Activated CD4-positive, alpha-beta T cell treated with anti-CD3 and anti-CD28 coated beads for 1 hour (primary cell): ENCODE results near the gene GLIS2.
"Not testable (repeated sequence)": the region's sequence is repeated elsewhere in the genome, so short reads cannot be mapped to it uniquely, and the experiment has no call there.

ENCODE experiments used
- DNase-seq: peaks from one replicate; pipeline ENCODE4 v3.0.0-alpha.2; 2020

GLIS2 gene

DNA sequence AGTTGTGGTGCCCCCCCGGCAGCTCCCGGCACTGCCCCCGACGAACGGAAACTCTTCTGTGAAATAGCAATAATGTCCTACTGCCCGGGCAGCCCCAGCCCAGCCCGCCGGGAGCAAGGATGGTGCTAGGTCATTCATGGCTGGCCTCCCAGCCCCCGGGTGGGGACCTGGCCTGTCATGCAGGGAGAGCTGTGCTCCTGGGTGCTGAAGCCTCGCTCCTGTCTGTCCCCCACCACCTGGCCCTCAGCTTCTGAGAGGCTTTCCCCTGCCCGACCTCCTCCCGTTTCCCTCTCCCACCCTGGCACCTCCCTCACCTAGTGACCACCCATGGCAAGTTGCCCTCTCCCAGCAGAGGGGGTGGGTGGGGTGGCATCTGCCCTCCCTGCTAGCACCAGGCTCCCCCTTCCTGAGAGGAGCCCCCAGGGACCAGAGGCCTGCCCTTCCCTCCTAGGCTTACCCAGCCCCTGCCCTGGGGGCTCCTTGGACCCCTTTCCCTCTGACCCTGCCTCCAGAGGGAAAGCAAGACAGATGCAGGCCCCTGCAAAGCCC, 21.7 kb downstream of the GLIS2 start:
- DNase-seq: no peak

DNA sequence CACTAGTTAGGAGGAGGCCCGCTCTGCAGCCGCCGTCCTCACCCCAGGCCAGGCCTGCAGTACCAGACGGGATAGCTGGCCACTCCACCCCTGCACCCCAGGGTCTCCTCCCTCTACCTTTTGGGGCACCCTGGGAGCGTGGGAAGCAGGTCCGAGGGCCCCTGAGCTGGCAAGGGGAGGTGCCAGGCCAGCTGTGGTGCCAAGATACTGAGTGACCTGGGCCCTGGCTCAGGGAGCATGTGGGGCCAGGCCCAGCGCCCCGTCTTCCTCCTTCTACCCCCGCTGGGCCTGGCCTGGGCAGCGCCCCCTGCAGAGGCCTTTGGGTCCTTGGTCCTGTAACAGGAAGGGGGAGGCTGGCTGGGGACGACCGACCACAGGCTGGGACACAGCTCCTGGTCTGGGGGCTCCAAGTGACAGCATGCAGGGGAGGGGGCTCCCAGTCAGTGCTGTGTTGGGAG, 22.3 kb downstream of the GLIS2 start:
- no peak for DNase-seq

DNA sequence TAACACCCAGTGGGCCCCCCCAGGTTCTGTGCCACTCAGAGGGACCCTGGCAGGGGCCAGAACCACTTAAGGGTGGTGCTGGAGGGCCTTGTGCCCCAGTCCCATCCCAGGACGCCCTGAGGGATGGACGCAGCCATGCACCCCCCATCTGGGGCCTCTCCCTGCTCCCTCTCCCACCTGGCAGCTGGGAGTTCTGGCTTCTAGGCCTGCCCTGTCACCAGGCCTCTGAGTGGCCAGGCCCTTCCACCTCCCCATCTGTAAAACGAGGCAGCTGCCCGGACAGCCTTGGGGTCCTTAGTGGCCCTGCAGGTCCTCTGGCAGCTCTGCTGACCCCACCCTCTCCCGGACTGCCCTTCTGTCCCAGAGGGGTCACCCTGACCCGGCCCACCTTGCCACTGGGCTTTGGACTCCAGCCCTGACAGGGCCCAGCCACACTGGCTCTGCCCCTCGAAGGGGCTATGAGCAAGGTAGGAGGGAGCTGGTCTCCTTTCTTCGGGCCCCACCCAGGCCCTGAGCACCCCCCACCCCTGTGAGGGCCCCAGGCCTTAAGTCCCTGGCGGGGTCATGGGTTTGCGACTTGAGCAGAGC, 22.9 kb downstream of the GLIS2 start:
- no peak for DNase-seq

DNA sequence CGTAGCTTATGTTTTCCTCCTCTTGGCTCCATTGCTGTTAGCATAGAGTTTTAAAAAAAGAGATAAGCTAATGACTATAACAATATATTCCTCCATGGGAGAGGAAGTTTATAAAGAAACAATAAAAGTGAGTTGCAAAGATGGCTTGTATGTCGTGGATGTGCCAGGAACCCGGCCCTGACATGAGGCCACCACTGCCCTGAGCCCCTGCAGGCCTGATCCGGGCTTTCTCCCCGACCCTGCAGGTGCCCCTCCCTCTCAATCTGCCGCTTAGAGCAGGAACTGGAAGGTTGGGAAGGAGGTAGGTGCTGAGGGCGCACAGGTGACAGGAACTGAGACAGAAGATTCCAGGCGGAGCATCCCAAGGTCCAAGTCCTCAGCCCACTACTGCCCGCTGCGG, 23.6 kb downstream of the GLIS2 start:
- DNase-seq: no peak

DNA sequence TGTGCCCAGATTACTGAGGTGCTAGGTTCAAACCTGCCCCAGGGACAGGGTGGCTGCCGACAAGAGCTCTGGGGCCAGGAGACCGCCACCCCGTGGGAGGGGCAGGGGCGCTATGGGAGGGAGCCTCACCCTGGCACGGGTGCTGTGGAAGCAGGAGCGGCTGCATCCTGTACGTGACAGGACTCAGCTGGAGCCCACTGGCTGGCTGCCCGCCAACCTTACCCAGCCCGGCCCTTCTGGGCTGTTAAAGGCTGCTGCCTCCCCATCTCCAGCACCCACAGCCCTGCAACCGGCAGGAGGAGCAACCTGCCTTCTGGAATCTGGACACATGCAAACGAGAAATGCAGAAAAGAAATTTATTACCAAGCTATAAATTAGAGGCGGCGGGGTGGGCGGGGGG, 24.0 kb downstream of the GLIS2 start:
- DNase-seq: no peak

DNA sequence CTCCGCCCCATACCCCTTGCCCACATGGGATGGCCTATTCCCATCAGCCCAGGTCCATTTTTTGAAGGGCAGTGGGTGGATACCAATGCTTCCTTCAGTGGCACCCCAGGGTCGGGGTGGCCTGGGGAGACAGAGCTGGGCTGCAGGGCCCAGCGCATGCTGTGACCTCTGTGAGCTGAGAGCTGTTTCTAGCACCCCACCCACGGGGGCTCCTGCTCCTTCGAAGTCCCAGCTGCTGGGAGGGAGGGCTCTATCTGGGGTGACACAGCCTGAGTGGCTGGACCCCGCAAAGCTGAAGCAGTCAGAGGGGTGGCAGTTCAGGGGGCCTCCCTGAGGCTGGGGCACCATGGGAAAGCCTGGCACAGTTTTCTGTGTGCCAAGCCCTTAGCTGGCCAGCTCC, 24.6 kb downstream of the GLIS2 start:
- no peak for DNase-seq

DNA sequence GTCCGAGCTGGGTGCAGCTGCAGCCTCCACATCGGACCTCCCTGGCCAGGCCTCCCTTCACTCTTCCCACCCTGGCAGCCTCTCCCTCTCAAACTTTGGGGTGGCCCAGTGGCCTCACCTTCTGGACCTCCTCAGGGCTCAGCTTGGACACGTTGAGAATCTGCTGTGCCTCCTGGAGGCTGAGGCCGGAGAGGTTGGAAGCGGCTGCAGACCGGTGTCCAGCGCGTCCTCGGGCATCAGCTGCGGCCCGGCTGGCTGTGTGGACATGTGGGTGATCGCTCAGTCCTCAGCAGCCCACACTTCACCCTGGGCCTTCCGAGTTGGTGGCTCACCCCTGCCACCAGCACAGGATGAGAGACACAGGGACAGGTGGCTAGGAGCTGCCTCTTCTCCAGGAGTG, 25.4 kb downstream of the GLIS2 start:
- DNase-seq: no peak

DNA sequence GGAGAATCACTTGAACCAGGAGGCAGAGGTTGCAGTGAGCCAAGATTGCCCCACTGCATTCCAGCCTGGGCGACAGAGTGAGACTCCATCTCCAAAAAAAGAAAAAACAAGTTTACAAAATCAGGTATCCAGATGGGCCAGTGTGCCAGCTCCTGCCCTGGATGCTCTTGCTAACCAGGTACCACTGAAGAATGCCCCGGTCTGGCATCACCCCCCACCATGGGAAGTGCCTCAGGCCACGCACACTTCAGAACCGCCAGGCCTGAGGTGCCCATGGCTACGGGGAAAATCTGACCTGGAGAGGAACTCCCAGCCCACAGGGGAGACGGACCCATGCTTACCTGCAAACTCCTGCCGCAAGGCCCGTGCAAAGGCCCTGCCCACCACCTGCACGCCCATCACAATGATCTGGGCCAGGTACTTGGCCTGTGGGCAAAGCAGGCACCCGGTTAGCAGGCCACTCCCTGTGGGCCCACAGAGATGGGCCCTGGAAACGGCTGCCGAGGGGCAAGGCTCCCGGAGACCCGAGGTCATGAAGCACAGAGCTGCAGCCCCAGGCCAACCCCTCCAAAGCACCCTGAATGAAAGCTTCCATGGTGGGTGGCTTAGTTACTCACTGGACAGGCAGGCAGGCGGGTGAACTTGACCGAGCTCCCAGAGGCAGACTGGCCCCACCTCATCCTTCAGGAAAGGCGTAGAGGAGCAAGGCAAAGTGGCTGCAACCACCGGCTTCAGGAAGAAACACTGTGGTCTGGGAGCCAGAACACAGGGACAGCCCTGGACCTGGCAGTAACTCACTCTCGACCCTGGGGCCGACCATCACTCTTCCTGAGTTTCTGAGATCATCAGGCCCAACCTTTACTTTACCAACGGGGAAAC, 27.2 kb downstream of the GLIS2 start:
- DNase-seq: no peak

DNA sequence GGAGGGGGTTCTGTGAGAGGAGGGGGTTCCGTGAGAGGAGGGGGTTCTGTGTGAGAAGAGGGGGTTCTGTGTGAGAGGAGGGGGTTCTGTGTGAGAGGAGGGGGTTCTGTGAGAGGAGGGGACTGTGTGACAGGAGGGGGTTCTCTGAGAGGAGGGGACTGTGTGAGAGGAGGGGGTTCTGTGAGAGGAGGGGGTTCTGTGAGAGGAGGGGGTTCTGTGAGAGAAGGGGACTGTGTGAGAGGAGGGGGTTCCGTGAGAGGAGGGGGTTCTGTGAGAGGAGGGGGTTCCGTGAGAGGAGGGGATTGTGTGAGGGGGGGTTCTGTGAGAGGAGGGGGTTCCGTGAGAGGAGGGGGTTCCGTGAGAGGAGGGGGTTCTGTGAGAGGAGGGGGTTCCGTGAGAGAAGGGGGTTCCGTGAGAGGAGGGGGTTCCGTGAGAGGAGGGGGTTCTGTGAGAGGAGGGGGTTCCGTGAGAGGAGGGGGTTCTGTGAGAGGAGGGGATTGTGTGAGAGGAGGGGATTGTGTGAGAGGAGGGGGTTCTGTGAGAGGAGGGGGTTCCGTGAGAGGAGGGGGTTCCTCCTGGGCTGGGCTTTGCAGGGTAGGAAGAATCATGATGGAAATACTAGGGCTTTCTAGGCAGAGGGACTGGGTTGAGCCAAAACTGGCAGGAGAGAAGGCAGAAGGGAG, 28.6 kb downstream of the GLIS2 start:
- not testable (repeated sequence) for DNase-seq

DNA sequence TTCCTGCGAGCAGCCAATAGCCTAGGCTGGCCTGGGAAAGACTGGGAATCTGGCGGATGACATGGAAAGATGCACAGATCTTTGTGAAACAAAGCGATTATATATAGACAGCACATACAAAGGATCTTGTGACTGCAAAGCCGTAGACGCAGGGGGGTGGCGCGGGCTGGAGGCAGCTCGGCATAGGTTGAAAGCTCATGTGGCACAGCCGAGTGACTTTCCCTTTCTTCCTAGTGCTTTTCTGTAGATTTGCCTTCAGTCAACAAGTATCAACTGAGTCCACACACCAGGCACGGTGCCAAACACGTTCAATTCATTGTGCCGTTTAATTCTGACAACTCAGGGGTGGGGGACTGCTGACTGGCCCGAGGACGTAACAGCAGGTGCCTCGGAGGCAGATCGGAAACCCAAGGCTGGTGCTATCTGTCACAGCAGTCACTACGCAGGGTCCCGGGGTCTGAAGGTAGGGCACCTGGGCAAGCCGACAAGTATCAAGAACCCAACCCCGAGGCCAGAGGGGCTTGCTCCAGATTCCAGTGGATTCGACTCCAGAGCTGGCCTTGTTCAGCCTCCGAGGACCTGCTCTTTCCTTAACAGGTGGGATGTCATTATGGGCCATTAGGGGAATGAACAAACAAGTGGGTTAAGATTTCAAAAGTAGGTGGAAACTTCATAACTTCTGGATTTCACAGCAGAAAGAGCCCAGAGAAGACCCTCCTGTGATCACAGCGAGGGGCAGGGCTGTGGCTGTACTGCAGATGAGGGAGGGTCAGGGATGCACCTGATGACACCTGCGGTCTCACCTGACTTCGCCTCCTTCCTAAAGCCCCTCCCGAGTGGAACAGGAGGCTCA, 29.3 kb downstream of the GLIS2 start:
- DNase-seq: no peak

DNA sequence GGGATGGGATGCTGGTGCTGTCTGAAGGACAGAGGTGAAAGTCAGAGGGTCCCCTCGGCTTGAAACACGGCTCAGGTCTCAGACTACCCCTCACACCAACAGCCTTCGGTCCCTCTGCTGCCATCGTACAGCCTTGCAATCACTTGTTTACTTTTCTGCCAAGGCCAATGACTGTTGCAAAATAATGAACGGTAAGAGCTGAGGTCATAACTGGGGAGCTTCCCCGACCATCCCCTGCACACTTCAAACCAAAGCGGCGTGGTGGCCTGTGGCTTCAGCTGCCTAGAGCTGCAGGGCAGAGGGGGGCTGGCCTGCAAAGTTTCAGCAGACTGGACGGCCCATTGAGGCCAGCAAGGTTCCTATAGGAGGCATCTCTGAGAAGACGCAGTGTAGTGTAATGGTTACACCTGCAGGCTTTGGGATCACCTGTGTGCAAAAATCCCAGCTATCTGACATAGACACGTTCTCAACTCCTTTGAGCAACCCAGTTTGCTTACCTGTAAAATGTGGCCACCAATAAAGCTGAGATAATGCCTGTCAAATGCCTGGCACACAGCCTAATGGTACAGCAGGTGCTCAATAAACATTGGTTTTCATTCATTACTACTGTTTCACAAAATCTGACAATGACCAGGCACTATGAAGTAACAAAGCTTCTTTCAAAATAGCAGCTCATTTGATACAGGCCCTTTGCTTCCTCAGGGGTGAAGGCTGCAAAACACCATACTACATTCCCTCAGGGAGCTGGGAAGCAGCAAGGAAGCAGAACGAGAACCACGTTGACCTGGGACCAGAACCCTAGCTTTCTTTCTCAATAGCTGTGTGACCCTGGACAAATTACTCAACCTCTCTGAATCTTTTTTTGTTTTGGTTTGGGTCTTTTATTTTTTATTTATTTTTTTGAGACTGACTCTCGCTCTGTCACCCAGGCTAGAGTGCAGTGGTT, 30.2 kb downstream of the GLIS2 start:
- no peak for DNase-seq

DNA sequence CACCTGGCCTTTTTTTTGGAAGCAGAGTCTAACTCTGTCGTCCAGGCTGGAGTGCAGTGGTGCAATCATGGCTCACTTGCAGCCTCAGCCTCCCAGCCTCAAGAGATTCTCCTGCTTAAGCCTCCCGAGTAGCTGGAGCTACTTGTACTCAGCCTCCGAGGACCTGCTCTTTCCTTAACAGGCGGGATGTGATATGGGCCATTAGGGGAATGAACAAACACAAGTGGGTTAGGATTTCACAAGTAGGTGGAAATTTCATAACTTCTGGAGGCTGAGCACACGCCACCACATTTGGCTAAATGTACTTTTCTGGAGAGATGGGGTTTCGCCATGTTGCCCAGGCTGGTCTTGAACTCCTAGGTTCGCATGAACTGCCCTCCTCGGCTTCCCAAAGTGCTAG, 31.1 kb downstream of the GLIS2 start:
- DNase-seq: no peak

DNA sequence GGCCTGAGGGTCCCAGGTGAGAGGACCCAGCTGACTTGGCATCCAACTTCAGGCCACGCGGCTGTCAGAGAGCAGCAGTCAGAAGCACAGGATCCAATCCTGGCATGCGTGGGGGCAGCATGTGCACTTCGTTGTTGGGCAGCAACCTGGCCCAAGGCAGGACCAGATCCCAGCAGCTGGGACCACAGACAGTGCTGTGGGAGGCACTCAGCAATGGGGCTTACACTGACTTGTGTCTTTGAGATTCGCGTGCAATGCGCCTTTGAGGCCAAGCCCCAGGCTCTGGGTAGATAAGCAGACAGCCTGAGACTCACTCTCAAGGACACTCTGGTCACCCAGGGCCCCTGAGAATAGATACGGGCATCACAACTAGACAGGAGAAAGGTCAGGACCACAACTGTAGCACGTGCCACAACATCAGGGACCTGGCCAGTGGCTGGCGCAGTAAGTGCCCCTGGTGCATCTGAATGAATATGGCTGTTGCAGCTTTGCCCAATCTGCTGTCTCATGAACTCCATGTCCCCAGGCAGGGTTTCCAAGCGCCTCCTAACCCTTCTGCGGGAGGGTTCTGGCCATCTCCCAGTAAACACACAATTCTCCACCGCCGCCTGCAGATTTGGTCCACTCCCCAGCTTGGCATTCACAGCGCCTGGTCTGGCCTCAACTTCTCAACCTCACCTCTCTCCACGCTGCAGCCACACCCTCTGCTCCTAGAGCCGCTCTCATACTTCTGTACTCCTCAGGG, 32.1 kb downstream of the GLIS2 start:
- no peak for DNase-seq

DNA sequence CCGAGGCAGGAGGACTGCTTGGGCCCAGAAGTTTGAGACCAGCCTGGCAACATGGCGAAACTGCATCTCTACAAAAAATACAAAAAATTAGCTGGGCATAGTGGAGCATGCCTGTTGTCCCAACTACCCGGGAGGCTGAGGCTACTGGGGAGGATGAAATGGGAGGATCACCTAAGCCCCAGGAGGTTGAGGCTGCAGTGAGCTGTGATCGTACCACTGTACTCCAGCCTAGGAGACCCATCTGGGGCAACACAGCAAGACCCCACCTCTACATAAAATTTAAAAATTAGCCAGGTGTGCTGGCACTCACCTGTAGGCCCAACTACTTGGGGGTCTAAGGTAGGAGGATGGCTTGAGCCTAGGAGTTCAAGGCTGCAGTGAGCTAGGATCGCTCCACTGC, 33.5 kb downstream of the GLIS2 start:
- no peak for DNase-seq

DNA sequence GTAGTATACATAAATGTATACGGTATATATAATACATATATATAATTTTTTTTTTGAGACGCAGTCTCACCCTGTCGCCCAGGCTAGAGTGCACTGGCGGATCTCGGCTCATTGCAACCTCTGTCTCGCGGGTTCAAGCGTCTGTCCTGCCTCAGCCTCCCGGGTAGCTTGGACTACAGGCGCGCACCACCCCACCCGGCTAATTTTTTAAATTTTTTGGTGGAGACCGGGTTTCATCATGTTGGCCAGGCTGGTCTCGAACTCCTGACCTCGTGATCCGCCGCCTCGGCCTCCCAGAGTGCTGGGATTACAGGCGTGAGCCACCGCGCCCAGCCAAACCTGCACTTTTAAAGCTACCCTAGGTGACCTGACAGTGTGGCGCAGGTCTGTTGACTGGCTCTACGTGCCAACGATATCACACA, 34.5 kb downstream of the GLIS2 start:
- no peak for DNase-seq

DNA sequence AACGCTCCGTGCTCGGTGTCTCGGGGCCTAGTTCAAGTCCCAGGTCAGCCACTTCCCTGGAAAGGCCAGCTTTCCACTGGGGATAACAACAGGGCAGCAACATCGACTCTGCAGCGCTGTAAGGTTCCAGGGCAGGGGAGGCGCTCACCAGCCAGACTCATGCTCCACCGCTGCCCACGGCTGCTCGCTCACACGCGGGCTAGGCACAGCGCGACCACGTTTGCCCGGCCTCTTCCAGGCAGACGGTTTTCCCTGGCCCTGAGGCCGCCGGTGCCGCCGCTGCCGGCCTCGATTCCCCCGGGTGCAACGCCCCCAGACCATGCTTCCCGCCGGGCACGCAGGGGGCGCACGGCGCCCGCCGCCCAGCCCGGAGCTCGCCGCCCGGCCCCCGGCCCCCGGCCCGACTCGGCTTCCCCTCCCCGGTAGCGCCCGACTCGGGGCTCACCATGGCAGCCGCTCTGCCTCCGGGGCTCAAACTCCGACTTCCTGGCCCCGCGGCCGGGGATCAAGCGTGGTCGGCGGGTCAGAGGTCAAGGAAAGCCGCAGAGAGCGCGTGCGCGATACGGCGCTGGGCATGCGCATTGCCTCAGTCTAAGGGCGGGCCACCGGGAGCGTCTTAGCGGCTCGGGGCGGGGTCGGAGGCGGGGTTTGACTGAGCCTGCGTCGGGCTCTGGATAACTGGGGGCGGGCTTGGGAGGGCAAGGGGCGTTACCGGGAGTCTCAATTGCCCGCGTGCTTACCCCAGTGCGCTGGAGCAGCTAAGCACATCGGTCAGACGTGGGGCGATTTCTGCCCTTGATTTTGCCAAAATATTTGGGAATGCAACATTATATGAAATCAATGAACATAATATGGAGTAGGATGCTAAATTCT, 35.2 kb downstream of the GLIS2 start, which contains the start of gene PAM16:
PAM16 (minus strand) TSS at position 535 of the 873 bp plus-strand sequence; CDS start at position 448, 87 bp downstream.
- peak; percentile 96 for DNase-seq

DNA sequence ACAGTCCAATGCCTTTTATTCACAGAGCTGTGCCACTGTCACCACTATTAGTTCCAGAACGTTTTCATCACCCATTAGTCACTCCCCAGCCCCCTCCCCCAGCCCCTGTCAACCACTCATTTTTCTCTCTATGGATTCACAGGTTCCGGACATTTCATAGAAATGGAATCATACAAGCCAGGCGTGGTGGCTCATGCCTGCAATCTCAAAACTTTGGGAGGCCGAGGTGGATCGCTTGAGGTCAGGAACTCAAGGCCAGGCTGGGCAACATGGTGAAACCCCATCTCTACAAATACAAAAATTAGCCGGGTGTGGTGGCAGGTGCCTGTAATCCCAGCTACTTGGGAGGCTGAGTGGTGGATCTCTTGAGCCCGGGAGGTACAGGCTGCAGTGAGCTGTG, 36.0 kb downstream of the GLIS2 start:
- no peak for DNase-seq

DNA sequence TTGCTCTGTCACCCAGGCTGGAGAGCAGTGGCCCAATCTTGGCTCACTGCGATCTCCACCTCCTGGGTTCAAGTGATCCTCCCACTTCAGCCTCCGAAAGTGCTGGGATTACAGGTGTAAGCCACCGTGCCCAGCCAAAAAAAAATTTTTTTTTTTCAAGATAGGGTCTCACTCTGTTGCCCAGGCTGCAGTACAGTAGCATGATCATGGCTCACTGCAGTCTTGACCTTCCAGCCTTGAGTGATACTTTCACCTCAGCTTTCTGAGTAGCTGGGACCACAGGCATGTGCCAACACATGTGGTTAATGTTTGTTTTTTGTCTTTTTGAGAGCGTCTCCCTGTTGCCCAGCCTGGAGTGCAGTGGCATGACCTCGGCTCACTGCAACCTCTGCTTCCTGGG, 37.0 kb downstream of the GLIS2 start:
- no peak for DNase-seq

DNA sequence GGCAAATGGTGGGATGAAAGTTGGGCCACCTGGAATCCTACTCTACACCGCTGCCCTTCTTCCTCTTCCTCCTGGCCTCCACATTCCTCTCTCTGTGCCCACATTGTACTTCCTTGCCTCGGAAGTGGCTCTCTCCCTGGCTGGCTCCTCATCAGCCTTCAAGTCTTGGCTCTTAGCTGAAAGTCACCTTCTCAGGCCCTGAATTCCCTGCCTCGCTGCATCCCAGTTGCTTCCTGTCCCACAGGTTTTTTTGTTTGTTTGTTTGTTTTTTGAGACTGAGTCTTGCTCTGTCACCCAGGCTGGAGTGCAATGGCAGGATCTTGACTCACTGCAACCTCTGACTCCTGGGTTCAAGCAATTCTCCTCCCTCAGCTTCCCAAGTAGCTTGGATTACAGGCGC, 37.8 kb downstream of the GLIS2 start:
- no peak for DNase-seq
